Epithelial cell of esophagus (primary cell): ENCODE results near the gene CBS.
"Not testable (repeated sequence)": the region's sequence is repeated elsewhere in the genome, so short reads cannot be mapped to it uniquely, and the experiment has no call there.

Source experiments
- DNase-seq: peaks from one replicate; pipeline ENCODE4 v3.0.0; 2010; ENCODE audit warnings: low read depth
- H3K4me3 ChIP-seq: 2 replicates; pipeline ENCODE4 v1.5.1; 2011; ENCODE audit warnings: mild to moderate bottlenecking, low read length, control low read depth

CBS gene

DNA sequence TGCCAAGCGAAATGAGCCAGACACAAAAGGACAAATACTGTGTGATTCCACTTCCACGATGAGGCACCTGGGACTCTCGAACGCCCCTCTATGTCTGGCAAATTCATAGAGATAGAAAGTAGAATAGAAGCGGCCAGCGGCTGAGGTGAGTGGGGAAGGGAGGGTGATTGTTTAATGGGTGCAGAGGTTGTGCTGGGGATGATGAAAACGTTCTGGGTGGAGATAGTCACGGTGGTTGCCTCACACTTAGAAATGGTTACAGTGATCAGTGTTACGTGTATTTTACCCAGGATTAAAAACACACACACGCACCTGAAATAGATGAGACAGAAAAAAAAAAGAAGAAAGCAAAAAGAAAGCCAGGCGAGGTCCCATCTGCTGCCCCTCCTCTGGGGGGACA lies 2.9 kb downstream of the CBS start:
- DNase-seq, H3K4me3 ChIP-seq: not testable (repeated sequence)

DNA sequence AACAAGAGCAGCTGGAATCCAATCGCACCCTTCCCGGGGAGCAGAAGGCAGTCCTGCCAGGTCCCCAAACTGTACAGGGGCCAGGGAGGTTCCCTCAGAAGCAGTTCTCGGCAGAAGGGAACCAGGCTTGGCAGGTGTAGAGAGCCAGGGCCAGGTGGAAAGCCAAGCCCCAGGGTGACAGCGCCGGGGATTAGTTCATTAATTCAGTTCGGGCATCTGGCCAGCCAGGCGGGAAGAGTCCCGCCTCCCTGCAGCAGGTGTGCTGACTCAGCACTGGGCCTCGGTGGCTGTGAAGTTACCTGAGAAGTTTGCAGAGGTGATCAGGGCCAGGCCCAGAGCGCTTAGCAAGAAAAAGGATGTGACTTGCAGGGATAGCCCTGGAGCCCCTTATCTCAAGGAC lies 6.0 kb downstream of the CBS start:
- not testable (repeated sequence) for H3K4me3 ChIP-seq, DNase-seq

DNA sequence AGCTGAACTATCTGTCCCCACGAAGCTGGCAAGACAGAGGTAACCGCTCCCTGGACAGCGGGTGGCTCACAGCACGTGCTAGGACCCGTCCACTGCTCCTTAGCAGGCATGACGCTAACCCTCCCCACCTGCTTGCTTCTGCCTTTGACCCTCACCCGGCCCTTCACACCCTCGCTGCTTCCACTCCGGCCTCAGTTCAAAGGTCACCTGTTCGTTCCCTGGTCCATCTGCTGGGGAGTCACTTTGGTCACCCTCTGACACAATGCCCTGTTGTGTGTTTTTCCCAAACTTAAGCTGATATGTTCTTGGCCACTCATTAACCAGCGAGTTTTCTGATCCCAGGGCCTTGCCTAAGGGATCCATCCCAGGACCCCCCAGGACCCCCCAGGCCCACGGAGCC lies 7.6 kb downstream of the CBS start:
- H3K4me3 ChIP-seq, DNase-seq: not testable (repeated sequence)

DNA sequence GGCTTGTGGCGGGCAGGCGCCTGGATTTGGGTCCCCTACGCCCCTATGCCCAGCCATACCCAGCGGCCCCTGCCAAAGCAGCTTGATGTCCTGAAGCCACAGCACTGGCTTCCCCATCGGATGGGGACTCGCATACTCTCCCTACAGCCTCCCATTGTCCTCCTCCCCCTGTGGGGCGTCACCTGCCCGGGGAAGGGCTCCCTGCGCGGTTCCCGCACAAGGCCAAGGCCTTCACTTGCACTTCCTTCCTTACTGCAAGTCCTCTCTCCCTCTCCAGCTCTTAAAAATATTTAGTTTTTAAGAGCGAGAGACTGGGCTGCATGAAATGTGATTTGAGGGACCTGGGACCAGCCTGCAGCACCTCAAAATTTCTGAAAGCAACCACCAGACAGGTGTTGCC lies 8.9 kb downstream of the CBS start:
- H3K4me3 ChIP-seq, DNase-seq: not testable (repeated sequence)

DNA sequence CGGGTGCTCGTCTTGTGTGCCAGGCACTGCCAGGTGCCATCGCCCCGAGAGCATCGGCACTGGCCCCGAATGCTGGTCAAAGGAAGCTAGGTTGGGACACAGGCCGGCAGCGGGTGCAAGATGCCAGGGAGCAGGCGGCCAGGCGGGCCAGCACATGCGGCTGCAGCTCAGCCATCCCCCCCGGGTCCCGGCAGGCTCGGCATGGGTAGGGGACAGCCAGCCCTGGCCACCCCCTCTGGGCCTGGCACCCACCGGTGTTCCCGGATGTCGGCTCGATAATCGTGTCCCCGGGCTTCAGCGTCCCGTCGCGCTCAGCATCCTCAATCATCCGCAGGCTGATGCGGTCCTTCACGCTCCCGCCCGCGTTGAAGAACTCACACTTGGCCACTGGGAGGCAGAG lies 9.6 kb downstream of the CBS start:
- H3K4me3 ChIP-seq, DNase-seq: not testable (repeated sequence)

DNA sequence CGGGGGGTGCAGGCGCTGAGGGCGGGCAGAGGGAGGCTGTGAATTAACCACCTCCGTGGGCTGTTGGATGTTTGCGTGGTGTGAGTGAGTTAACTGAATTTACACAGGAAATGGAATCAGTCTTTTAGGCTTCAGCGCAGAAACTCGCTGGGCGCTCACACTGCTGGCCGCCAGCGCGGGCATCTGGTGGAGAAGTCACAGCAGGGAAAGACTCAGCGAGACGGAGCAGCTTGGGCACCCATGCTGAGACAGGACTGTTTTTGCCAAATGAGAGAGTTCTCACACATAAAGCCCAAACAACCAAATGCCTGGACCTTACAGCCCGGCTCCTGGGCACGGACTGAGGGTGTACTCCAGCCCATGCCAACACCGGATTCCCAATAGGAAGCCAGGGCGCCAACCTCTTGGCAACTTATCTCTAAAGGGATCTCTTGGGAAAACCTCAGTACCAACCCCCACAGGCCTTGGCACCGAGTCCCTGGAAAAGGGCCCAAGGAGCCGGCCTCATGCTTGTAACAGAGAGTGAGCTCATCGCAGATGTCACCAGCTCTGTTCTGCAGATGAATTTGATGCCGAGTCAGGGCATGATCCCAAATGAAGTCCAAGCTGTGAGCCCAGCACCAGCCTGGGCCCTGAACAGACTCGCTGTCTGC lies 11.2 kb downstream of the CBS start:
- DNase-seq, H3K4me3 ChIP-seq: not testable (repeated sequence)

DNA sequence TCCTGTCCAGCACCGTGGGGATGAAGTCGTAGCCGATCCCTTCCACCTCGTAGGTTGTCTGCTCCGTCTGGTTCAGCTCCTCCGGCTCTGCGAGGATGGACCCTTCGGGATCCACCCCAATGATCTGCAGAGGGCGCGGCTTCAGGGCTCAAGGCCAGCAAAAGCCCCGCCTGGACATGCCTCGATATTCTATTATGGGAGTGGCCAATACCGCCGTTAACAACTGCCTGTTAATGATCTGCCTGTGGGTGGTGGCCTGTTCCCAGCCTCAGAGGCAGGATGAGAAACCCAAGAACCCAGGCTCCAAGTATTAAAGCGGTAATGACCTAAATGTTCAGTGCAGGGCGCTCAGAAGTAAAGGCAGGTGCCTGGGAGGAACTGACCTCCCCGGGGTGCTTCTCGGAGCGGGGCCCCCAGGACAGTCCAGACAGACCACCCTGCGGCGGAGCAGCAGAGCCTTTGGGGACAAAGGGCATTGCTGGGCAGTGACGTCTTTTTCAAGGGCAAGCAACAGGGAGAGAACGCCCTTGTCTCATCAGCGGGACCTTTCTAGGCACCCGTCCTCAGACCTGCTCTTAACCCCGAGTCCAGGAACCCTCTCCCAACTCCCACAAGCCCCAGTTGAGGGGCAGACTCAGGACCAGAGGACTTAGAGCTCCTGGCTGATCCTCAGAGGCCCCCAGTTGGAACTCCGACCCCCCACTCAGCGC lies 12.5 kb downstream of the CBS start:
- DNase-seq, H3K4me3 ChIP-seq: not testable (repeated sequence)

DNA sequence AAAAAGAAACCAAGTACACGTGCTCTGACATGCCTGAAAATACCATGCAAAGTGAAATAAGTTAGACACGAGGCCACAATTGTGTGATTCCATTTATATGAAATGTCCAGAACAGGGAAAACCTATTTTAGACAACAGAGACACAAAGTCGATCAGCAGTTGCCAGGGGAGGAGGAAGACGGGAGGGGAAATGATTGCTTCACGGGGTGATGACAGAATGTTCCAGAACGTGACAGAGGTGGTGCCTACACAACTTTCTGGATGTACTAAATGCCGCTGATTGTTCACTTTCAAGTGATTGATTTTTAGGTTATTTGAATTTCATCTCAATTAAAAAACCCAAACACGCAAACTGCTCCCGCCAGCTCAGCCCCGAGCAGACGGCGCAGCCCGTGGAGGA lies 22.5 kb downstream of the CBS start:
- not testable (repeated sequence) for H3K4me3 ChIP-seq, DNase-seq

DNA sequence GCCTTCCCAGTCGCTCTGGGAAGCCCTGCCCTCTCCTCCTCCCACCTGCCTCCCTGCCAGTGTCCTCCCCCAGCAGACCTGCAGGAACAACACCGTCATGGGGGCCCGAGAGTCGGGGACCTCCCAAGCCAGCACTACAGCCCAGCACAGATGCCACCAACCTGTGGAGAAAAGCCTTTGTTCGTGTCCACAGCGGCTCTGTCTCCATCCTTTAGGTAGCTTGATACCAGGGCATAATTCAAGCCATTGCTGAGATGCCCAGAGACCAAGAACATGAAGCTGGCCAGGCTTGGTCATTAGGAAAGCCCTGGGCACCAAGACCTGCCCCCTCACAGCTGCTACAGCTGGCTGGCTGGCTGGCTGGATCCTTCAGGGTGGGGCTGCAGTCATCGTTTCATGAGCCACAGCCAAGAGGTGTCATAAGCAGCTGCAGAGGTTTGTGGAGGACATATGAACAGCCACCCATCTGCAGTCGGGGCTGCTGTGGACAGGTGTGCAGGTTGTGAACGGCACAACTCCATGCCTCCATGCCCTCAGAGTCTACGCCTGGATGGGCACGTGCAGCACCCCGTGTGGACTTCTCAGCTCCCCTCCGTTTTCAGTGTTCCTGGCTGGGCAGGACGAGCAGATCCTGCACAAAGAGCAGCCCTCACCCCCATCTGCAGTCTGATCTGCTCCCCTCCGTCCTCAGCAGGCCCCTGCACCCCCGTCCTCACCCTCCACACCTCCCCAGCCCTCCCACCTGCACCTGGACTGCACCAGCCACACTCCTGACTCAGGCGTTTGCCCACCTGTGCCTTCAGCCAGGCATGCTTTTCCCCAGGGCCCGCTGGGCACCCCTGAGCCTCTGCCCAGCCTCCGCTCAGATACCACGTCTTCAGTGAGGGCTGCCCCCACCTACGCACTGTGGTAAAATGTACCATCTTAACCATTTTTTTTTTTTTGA lies 29.5 kb downstream of the CBS start:
- not testable (repeated sequence) for H3K4me3 ChIP-seq, DNase-seq

DNA sequence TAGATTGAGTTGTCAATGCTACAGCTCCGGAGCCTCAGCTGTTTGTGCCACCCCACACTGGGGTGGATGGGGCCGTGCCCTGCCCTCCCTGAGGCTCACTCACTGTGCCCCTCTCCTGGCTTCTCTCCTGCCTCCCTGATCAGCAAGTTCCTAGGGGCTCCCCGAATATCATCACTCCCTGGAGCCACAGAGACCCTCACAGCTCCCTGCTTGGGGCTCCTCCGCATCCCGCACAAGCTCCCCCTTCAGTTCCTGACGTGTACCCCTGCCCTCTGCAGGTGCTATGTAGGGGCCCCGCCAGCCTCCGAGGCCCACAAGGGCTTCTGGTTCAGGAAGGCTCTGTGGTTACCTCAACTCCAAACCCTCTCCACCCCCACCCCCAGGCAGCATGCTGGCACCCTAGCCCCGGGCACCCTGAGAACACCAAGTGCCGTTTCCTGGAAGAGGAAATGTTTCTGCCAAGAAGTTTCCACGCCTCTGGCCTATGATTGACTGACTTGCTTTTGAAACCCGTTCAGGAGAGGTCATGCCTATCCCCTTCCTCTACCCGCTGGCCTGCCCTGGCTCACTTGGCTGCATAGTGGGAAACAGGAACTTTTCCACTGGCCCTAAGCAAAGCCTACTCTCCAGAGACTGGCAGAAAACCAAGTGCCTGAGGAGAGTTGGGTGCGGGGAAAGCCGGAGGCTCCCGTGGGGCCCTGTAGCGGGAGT lies 30.3 kb downstream of the CBS start:
- not testable (repeated sequence) for H3K4me3 ChIP-seq, DNase-seq

DNA sequence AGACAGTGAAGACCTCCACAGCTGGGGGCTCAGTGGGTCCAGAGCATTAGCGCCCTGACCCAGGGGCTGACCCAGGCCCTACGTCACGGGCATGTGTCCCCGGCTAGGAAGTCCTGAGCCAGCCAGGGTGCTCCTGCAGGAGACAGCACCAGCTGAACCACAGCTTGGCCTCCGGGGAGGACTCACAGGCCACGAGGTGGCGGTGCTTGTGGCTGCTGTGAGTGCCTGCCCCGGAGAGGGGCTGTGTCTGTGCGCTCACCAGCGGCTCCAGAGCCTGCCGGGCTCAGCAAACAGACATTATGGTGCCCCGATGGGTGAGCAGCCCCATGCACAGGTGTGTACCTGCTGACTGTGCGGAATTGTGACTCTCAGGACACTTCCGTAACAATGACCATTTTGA lies 31.1 kb downstream of the CBS start:
- H3K4me3 ChIP-seq, DNase-seq: not testable (repeated sequence)

DNA sequence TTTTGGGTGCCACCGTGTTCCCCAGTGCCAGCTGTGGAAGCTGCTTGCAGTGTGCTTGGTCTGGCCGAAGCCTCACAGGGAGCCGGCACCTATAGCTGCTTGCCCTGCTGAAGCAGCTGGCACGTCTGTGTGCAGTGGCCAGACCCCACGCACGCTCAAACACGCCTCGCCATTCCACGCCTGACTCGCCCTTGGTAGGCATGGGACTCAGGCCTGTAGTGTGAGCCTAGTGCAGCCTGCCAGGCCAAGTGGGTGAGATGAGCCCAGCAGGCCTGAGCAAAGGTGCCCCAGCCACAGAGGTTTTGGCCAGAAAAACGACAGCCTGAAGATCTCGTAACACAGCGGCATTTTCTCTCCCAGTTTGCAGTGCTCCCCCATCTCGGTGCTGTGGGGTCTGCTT lies 32.3 kb downstream of the CBS start:
- not testable (repeated sequence) for H3K4me3 ChIP-seq, DNase-seq

DNA sequence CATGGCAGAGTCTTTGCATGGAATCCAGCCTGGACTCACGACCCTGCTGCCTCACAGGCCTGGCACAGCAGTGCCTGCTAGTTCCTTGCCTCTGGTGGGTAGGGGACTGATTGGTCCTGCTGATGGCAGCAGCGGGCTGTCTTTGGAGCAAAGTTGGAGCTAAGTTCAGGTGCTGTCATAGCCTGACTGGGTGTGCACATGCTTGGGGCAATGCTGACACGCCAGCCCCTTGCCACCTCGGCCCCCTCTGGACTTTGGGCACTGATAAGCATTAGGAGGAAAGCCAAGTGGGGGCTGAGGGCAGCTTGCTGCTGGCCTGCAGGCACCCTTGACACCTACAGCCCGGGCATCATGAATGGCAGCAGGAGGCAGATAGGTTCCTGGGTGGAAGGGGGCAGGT lies 33.5 kb downstream of the CBS start:
- H3K4me3 ChIP-seq, DNase-seq: not testable (repeated sequence)

DNA sequence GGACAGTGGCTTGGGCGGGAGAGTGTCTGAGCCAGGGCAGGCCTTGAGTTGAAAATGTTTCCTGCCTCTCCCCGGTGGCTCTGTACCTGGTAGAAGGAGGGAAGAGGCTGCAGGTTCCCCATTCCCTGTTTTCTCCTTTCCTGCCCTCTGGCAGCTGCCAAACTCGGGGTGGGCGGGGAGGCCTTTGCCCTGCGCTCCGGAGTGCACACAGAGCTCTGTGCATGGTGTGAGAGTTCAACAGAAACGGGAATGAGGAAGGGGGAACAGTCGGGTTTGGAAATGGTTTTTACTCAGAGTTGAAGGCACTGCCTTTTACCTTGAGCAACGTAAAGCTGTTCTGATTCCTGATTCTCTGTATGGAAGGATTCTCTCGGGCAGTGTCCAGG lies 37.0 kb downstream of the CBS start:
- not testable (repeated sequence) for H3K4me3 ChIP-seq, DNase-seq

DNA sequence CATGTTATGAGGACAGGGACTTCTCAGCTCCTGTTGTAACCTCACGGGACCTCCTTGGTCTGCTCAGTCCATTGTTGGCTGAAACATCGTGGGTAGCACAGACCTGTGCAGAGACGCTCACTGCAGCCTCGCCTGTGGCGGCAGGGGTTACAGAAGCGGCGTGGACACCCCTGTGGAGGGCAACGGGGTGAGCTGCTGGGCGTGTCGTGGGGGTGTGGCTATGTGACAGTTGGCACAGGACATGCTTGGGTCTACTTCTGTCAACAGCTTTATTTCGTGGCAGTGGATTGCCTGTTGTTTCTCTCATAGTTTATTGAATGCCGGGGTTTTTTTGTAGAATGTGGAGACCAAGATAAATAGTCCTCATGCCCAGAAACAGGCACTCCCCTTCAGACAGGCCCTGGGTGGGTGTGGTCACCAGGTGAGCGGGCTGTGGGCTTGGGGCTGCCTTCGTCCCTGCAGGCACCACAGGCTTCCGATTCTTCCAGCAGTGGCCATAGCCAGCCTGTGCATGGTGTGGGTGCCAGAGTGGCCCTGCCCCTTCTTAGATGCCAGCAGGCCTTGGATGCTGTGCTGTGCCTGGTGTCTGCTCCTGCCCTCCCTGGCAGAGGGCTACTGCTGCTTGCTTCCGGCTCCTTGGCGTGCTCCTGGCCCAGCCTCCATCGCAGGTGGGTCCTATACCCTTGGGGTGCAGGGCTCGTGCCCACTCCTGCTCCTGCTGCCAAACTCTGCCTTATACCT lies 37.5 kb downstream of the CBS start:
- DNase-seq, H3K4me3 ChIP-seq: not testable (repeated sequence)

DNA sequence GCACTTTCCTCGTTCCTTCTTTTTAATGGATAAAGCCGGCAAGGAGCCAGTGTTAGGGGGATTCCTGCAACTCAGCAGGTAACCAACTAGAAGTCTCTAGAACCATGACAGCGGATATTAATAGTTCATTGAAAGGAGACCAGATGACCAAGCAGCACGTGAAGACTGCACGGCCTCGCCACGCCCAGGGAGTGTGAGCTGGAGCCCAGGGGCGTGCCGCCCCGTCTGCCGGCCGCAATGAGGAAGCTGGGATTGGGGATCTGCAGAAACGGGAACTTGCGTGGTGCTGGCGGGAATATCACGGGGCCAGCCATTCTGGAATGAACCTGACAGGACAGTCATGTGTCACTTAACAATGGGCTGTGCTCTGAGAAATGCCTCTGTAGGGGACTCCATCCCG lies 38.7 kb downstream of the CBS start:
- DNase-seq, H3K4me3 ChIP-seq: not testable (repeated sequence)
